GM21515 (cell line): ENCODE results near the gene TMEM145.

Source experiments
- ATAC-seq: cut with Tn5 transposase; IDR thresholded peaks from one replicate; pipeline ENCODE4 v1.9.1; 2021; ENCODE audit not compliant: unreplicated experiment

The TMEM145 gene

GRCh38 chr19:42288881-42289555 is 24.1 kb upstream of the TMEM145 start:
- ATAC-seq = no peak

- ATAC-seq = no peak
Measured at GRCh38 chr19:42289556-42290041, 23.5 kb upstream of the TMEM145 start.

GRCh38 chr19:42290136-42290522 is 23.0 kb upstream of the TMEM145 start:
- no peak for ATAC-seq

- no peak for ATAC-seq
Measured at GRCh38 chr19:42290523-42291434, 22.3 kb upstream of the TMEM145 start.

GRCh38 chr19:42291435-42291810 is 21.7 kb upstream of the TMEM145 start:
- no peak for ATAC-seq

GRCh38 chr19:42292042-42292960 is 20.8 kb upstream of the TMEM145 start:
- ATAC-seq = no peak

GRCh38 chr19:42292963-42293362 is 20.1 kb upstream of the TMEM145 start:
- ATAC-seq = no peak

GRCh38 chr19:42293540-42293939 is 19.6 kb upstream of the TMEM145 start:
- ATAC-seq = no peak

- ATAC-seq = no peak
Measured at GRCh38 chr19:42293948-42294347, 19.2 kb upstream of the TMEM145 start.

- no peak for ATAC-seq
Measured at GRCh38 chr19:42294471-42295137, 18.5 kb upstream of the TMEM145 start.

- ATAC-seq = no peak
Measured at GRCh38 chr19:42295342-42295741, 17.8 kb upstream of the TMEM145 start.

- ATAC-seq = peak; percentile 52
Measured at GRCh38 chr19:42295831-42296525, 17.1 kb upstream of the TMEM145 start.

- ATAC-seq = no peak
Measured at GRCh38 chr19:42297039-42297438, 16.1 kb upstream of the TMEM145 start.

GRCh38 chr19:42301646-42302203 is 11.4 kb upstream of the TMEM145 start, which contains the start of gene PRR19:
PRR19 (plus strand) TSS chr19:42302132; CDS start chr19:42309585, 7,453 bp downstream.
- ATAC-seq = peak; percentile 23

- no peak for ATAC-seq
Measured at GRCh38 chr19:42303101-42303464, 10.0 kb upstream of the TMEM145 start.

- ATAC-seq = no peak
Measured at GRCh38 chr19:42303876-42304275, 9.2 kb upstream of the TMEM145 start.

- ATAC-seq = no peak
Measured at GRCh38 chr19:42306646-42307045, 6.5 kb upstream of the TMEM145 start.

- ATAC-seq = no peak
Measured at GRCh38 chr19:42309686-42310085, 3.4 kb upstream of the TMEM145 start.

- ATAC-seq = no peak
Measured at GRCh38 chr19:42311657-42312056, 1.5 kb upstream of the TMEM145 start.

- ATAC-seq = no peak
Measured at GRCh38 chr19:42312370-42312769, 739 bp upstream of the TMEM145 start.
